ENCODE measurements around the gene MORC1. TPM values are rescaled to one million over a fixed set of nuclear protein-coding genes. Genes with fewer than 3 reads are reported as not detected.

Gene MORC1
- total and polyA plus RNA-seq, 4 donors, result 0.02 to 0.33 (median 0.13) TPM

DNA sequence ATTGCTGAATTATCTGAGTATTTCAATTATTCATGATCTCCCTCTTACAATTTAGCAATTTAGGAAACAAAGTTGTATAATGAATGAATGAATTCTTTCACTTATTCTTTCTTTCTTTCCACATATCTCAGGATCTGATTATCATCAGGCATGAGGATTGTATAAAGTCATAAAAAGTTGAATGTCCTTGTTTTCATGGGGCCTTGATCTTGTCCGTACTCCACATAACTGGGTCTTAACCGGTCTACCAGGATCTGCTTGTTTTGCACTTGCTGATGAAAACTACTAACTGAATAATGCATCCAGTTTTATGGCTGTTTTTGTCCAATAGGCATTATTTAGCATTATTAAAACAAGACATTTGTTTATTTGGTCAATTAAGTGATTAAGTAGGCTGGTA lies 31.1 kb upstream of the MORC1 start:
- H3K36me3 ChIP-seq (ENCODE audit: control insufficient read depth in 4 of 4, insufficient read depth in 3 of 4, low read depth in 1 of 4, low read length in 3 of 4), result peaks cover 0 to 6% (median 3%) of the 10 kb centered on the region in 4 donors
- WGBS, result 90% methylated on average over 2 of the region's 2 CpGs
- H3K27ac ChIP-seq (ENCODE audit: low read depth in 1 of 2, low read length in 2 of 2), result no peak overlapping the region
- H3K9me3 ChIP-seq (ENCODE audit: control insufficient read depth in 4 of 4, low read length in 3 of 4), result no peaks in the 10 kb centered on the region
- no peak overlapping the region for H3K4me3 ChIP-seq (ENCODE audit: low read depth in 1 of 3, low read length in 3 of 3)
- TF ChIP-seq RAD21 (IDR thresholded peaks at IDR 0.05) (no peak), JUND (IDR thresholded peaks at IDR 0.05) (no peak), HNF4G (IDR thresholded peaks at IDR 0.05) (no peak), SP1 (IDR thresholded peaks at IDR 0.05) (no peak), YY1 (IDR thresholded peaks at IDR 0.05) (no peak), HNF4A (conservative IDR thresholded peaks at IDR 0.05) (no peak), FOXA2 (IDR thresholded peaks at IDR 0.05) (no peak), RXRA (IDR thresholded peaks at IDR 0.05) (no peak), GABPA (IDR thresholded peaks at IDR 0.05 in 1 of 2, conservative IDR thresholded peaks at IDR 0.05 in 1 of 2) (no peak), TAF1 (conservative IDR thresholded peaks at IDR 0.05) (no peak), NR2F2 (IDR thresholded peaks at IDR 0.05) (no peak)
- TF ChIP-seq, protein P1, sequence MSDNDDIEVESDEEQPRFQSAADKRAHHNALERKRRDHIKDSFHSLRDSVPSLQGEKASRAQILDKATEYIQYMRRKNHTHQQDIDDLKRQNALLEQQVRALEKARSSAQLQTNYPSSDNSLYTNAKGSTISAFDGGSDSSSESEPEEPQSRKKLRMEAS (IDR thresholded peaks at IDR 0.05), result no peak
- TF ChIP-seq, protein P2, sequence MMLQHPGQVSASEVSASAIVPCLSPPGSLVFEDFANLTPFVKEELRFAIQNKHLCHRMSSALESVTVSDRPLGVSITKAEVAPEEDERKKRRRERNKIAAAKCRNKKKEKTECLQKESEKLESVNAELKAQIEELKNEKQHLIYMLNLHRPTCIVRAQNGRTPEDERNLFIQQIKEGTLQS (IDR thresholded peaks at IDR 0.05), result no peak
- TF ChIP-seq, protein P3, sequence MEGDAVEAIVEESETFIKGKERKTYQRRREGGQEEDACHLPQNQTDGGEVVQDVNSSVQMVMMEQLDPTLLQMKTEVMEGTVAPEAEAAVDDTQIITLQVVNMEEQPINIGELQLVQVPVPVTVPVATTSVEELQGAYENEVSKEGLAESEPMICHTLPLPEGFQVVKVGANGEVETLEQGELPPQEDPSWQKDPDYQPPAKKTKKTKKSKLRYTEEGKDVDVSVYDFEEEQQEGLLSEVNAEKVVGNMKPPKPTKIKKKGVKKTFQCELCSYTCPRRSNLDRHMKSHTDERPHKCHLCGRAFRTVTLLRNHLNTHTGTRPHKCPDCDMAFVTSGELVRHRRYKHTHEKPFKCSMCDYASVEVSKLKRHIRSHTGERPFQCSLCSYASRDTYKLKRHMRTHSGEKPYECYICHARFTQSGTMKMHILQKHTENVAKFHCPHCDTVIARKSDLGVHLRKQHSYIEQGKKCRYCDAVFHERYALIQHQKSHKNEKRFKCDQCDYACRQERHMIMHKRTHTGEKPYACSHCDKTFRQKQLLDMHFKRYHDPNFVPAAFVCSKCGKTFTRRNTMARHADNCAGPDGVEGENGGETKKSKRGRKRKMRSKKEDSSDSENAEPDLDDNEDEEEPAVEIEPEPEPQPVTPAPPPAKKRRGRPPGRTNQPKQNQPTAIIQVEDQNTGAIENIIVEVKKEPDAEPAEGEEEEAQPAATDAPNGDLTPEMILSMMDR (IDR thresholded peaks at IDR 0.05; ENCODE audit: low read depth, low read length, missing input control), result no peak
- TF ChIP-seq, protein P4, sequence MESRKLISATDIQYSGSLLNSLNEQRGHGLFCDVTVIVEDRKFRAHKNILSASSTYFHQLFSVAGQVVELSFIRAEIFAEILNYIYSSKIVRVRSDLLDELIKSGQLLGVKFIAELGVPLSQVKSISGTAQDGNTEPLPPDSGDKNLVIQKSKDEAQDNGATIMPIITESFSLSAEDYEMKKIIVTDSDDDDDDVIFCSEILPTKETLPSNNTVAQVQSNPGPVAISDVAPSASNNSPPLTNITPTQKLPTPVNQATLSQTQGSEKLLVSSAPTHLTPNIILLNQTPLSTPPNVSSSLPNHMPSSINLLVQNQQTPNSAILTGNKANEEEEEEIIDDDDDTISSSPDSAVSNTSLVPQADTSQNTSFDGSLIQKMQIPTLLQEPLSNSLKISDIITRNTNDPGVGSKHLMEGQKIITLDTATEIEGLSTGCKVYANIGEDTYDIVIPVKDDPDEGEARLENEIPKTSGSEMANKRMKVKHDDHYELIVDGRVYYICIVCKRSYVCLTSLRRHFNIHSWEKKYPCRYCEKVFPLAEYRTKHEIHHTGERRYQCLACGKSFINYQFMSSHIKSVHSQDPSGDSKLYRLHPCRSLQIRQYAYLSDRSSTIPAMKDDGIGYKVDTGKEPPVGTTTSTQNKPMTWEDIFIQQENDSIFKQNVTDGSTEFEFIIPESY (IDR thresholded peaks at IDR 0.05), result no peak
- TF ChIP-seq, protein P5, sequence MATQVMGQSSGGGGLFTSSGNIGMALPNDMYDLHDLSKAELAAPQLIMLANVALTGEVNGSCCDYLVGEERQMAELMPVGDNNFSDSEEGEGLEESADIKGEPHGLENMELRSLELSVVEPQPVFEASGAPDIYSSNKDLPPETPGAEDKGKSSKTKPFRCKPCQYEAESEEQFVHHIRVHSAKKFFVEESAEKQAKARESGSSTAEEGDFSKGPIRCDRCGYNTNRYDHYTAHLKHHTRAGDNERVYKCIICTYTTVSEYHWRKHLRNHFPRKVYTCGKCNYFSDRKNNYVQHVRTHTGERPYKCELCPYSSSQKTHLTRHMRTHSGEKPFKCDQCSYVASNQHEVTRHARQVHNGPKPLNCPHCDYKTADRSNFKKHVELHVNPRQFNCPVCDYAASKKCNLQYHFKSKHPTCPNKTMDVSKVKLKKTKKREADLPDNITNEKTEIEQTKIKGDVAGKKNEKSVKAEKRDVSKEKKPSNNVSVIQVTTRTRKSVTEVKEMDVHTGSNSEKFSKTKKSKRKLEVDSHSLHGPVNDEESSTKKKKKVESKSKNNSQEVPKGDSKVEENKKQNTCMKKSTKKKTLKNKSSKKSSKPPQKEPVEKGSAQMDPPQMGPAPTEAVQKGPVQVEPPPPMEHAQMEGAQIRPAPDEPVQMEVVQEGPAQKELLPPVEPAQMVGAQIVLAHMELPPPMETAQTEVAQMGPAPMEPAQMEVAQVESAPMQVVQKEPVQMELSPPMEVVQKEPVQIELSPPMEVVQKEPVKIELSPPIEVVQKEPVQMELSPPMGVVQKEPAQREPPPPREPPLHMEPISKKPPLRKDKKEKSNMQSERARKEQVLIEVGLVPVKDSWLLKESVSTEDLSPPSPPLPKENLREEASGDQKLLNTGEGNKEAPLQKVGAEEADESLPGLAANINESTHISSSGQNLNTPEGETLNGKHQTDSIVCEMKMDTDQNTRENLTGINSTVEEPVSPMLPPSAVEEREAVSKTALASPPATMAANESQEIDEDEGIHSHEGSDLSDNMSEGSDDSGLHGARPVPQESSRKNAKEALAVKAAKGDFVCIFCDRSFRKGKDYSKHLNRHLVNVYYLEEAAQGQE (IDR thresholded peaks at IDR 0.05), result no peak
- H3K27me3 ChIP-seq (ENCODE audit: control insufficient read depth in 4 of 4, insufficient read depth in 4 of 4, low read length in 3 of 4), result no peaks in the 10 kb centered on the region
- no peaks in the 10 kb centered on the region for H3K4me1 ChIP-seq (ENCODE audit: control insufficient read depth in 4 of 4, insufficient read depth in 4 of 4, low read length in 3 of 4)
- DNase-seq (ENCODE audit: low spot score), result no peak
- H3K9ac ChIP-seq (ENCODE audit: low read depth in 1 of 2, low read length in 2 of 2), result no peak overlapping the region

DNA sequence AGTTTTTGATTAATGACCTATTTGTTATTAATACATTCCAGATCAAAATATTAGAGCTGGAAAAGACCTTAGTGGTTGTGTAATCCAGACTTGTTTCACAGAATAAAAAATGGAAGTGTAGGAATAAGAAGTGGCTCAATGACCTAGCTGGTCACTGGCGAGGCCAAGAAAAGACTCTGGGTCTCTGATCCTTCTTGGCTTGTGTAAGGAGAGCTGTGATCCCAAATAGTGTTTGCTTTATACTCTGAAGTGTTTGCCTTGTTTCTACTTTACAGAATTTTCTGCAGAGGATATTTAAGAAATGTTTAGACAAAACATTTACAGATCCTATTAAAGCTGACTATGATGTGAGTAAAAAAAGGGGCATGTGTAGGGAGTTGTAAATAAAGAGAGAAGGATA lies 25.7 kb upstream of the MORC1 start:
- Histone ChIP-seq H3K9me3 (ENCODE audit: control insufficient read depth in 4 of 4, low read length in 3 of 4) (no peaks in the 10 kb centered on the region), H3K4me1 (ENCODE audit: control insufficient read depth in 4 of 4, insufficient read depth in 4 of 4, low read length in 3 of 4) (peaks cover 0 to 18% (median 1%) of the 10 kb centered on the region in 4 donors), H3K9ac (ENCODE audit: low read depth in 1 of 2, low read length in 2 of 2) (no peak overlapping the region), H3K4me3 (ENCODE audit: low read depth in 1 of 3, low read length in 3 of 3) (no peak overlapping the region), H3K36me3 (ENCODE audit: control insufficient read depth in 4 of 4, insufficient read depth in 3 of 4, low read depth in 1 of 4, low read length in 3 of 4) (peaks cover 0 to 3% (median 0%) of the 10 kb centered on the region in 4 donors), H3K27me3 (ENCODE audit: control insufficient read depth in 4 of 4, insufficient read depth in 4 of 4, low read length in 3 of 4) (no peaks in the 10 kb centered on the region), H3K27ac (ENCODE audit: low read depth in 1 of 2, low read length in 2 of 2) (no peak overlapping the region)
- WGBS, result 92% methylated on average over 1 of the region's 1 CpG
- DNase-seq (ENCODE audit: low spot score), result no peak
- TF ChIP-seq, protein P5 (IDR thresholded peaks at IDR 0.05), result no peak
- TF ChIP-seq FOXA1 (IDR thresholded peaks at IDR 0.05) (no peak), HNF4A (conservative IDR thresholded peaks at IDR 0.05) (no peak), HNF4G (IDR thresholded peaks at IDR 0.05) (no peak)
- TF ChIP-seq, protein P4 (IDR thresholded peaks at IDR 0.05), result no peak

Data from liver (tissue), 9 donors.